ENCODE measurements around the gene PSMG1. TPM values are rescaled to one million over a fixed set of nuclear protein-coding genes. Genes with fewer than 3 reads are reported as not detected.

PSMG1 gene
- total RNA-seq, 1 experiment from 2014 or later: 78.8 TPM

- no peak overlapping the region for H2BK15ac ChIP-seq (ENCODE audit: low read depth, low read length)
- Mint-ChIP-seq H3K4me1 (no peaks in the 10 kb centered on the region), H3K27me3 (ENCODE audit: low read depth) (no peaks in the 10 kb centered on the region; the same call in 1 of the 2 replicates), H3K36me3 (ENCODE audit: insufficient read depth in 1 of 3, low read depth in 3 of 3) (peaks cover 3 to 10% (median 4%) of the 10 kb centered on the region in 3 experiments; a peak in 5 of 7 replicates), H3K9me3 (peaks cover 9 to 15% of the 10 kb centered on the region in 2 experiments), H3K27ac (no peak overlapping the region; a peak in 1 of 7 replicates), H3K4me3 (no peak overlapping the region)
- H3K79me2 ChIP-seq (ENCODE audit: insufficient read depth, low read length): no peaks in the 10 kb centered on the region
- no peak overlapping the region for H3K14ac ChIP-seq (ENCODE audit: insufficient read depth, low read length)
- no CpG with 5 or more reads among the region's 7 CpGs for WGBS (ENCODE audit: extremely low coverage, insufficient read length, low lambda C conversion rate)
- no peak overlapping the region for H3T11ph ChIP-seq (ENCODE audit: low read length)
- H3K4me1 ChIP-seq (ENCODE audit: insufficient read depth, low read length): no peaks in the 10 kb centered on the region
- no peaks in the 10 kb centered on the region for H3K27me3 ChIP-seq (ENCODE audit: insufficient read depth, low read length)
- no peak overlapping the region for H3K9ac ChIP-seq (ENCODE audit: extremely low read depth, insufficient read length, low read length)
- no peak overlapping the region for H4K8ac ChIP-seq (replicated peaks; ENCODE audit: insufficient read length, low read depth, low read length)
- no peak overlapping the region for H3K18ac ChIP-seq (ENCODE audit: insufficient read length, low read depth, low read length)
- H2BK20ac ChIP-seq (ENCODE audit: low read depth, low read length, poor library complexity, severe bottlenecking): no peak overlapping the region
- H2BK5ac ChIP-seq (ENCODE audit: insufficient read length, low read length): no peak overlapping the region
- H3K56ac ChIP-seq (ENCODE audit: insufficient read length, low read depth, low read length): no peak overlapping the region
- H3K4ac ChIP-seq (ENCODE audit: low read depth, low read length): no peak overlapping the region
- H2AFZ ChIP-seq (ENCODE audit: low read length): no peak overlapping the region
- H4K20me1 ChIP-seq (ENCODE audit: control insufficient read depth, insufficient read depth, insufficient read length): no peaks in the 10 kb centered on the region
- H2AK5ac ChIP-seq (ENCODE audit: insufficient read length, low read length): no peak overlapping the region
- no peak overlapping the region for H4K5ac ChIP-seq (ENCODE audit: insufficient read length, low read depth, low read length)
- H3K9me3 ChIP-seq (ENCODE audit: control insufficient read depth, low read depth, low read length): no peaks in the 10 kb centered on the region
- no peak overlapping the region for H3K4me2 ChIP-seq (ENCODE audit: insufficient read depth, insufficient read length, low read length)
- no peak overlapping the region for H2BK12ac ChIP-seq (ENCODE audit: insufficient read length, low read depth, low read length)
- no peak overlapping the region for H2BK120ac ChIP-seq (ENCODE audit: low read depth, low read length, poor library complexity, severe bottlenecking)
- TF ChIP-seq CTCF (conservative IDR thresholded peaks at IDR 0.05): no peak
- no peak for DNase-seq
- H3K23ac ChIP-seq (ENCODE audit: insufficient read length, low read depth, low read length): no peak overlapping the region
- no peak overlapping the region for H3K27ac ChIP-seq (ENCODE audit: insufficient read length, low read depth, low read length)
- no peaks in the 10 kb centered on the region for H3K79me1 ChIP-seq (ENCODE audit: insufficient read depth, low read depth, low read length, poor library complexity, severe bottlenecking)
- H4K91ac ChIP-seq (ENCODE audit: insufficient read length, low read depth, low read length): no peak overlapping the region
- no peaks in the 10 kb centered on the region for H3K23me2 ChIP-seq (ENCODE audit: insufficient read length, low read depth, low read length, poor library complexity, severe bottlenecking)
Observed at GRCh38 chr21:39156024-39156423, 27.2 kb downstream of the PSMG1 start.

Measured in H9 (cell line).